ENCODE data around the gene RPTOR.

The RPTOR gene

GRCh38 chr17:80831491-80831890 lies 286.9 kb downstream of the RPTOR start:
- H3K4me3 ChIP-seq (ENCODE audit: low read depth, low read length) = no peak overlapping the region
- DNase-seq (ENCODE audit: low read depth) = no peak
- in situ Hi-C loops (cut with HindIII; ENCODE audit: low sequenced_read_pairs) = no loop called here
- no peak for TF ChIP-seq CTCF (IDR thresholded peaks at IDR 0.05; ENCODE audit: low read depth, low read length, missing control alignments)

GRCh38 chr17:80832266-80832676 lies 287.6 kb downstream of the RPTOR start:
- no peak for TF ChIP-seq CTCF (IDR thresholded peaks at IDR 0.05; ENCODE audit: low read depth, low read length, missing control alignments)
- H3K4me3 ChIP-seq (ENCODE audit: low read depth, low read length) = peak overlapping the region; percentile 38
- DNase-seq (ENCODE audit: low read depth) = no peak
- in situ Hi-C loops (cut with HindIII; ENCODE audit: low sequenced_read_pairs) = no loop called here

- H3K4me3 ChIP-seq (ENCODE audit: low read depth, low read length) = peak overlapping the region; percentile 38
- peak; percentile 97 for DNase-seq (ENCODE audit: low read depth)
- in situ Hi-C loops (cut with HindIII; ENCODE audit: low sequenced_read_pairs) = no loop called here
- no peak for TF ChIP-seq CTCF (IDR thresholded peaks at IDR 0.05; ENCODE audit: low read depth, low read length, missing control alignments)
These were observed 288.4 kb downstream of the RPTOR start for GRCh38 chr17:80832888-80833583.

DNA sequence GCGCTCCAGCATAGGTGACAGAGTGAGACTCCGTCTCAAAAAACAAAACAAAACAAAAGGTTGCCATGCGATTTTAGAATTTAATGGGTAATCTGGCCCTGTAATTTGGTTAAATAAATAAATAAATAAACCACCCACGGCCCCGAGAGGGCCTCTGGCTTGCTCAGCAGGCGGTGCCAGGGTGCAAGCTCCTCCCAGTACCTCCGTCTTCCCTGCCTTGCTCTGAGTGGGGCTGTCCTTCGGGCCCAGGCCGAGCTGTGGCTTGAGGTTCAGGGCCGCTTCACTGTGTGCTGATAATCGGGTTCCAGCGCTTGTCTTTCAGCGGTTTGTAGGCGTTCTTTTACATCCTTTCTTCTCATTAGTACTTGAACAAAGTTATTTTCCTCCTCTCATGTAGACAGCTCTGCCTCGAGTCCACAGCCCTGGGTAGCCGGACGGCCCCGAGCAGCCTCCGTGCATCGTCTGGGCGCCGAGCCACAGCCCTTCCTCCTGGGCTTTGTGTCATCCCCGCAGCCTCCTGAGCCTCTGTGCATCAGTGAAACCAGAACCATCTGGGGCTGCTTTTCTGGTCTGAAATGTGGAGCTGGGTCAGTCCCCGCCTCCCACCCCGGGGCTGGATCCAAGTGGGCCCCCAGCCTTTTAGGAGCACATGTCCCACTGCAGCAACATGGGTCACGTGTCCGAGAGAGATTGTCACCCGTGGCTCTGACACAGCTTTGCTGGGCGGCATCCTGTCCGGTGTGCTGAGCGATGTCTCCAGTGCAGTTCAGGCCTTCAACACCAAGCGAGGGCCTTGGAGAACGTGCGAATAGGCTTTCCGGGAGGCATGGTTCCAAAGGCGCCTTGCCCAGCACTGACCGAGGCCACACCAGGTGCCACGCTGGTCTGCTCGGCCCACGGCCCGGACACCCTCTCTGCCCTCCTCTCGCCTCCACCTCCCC lies 289.6 kb downstream of the RPTOR start:
- no peak for TF ChIP-seq CTCF (IDR thresholded peaks at IDR 0.05; ENCODE audit: low read depth, low read length, missing control alignments)
- no peak overlapping the region for H3K4me3 ChIP-seq (ENCODE audit: low read depth, low read length)
- in situ Hi-C loops (cut with HindIII; ENCODE audit: low sequenced_read_pairs) = no loop called here
- DNase-seq (ENCODE audit: low read depth) = no peak

- TF ChIP-seq CTCF (IDR thresholded peaks at IDR 0.05; ENCODE audit: low read depth, low read length, missing control alignments) = no peak
- in situ Hi-C loops (cut with HindIII; ENCODE audit: low sequenced_read_pairs) = no loop called here
- no peak overlapping the region for H3K4me3 ChIP-seq (ENCODE audit: low read depth, low read length)
- DNase-seq (ENCODE audit: low read depth) = no peak
These were observed 290.2 kb downstream of the RPTOR start for GRCh38 chr17:80834893-80835275.

DNA sequence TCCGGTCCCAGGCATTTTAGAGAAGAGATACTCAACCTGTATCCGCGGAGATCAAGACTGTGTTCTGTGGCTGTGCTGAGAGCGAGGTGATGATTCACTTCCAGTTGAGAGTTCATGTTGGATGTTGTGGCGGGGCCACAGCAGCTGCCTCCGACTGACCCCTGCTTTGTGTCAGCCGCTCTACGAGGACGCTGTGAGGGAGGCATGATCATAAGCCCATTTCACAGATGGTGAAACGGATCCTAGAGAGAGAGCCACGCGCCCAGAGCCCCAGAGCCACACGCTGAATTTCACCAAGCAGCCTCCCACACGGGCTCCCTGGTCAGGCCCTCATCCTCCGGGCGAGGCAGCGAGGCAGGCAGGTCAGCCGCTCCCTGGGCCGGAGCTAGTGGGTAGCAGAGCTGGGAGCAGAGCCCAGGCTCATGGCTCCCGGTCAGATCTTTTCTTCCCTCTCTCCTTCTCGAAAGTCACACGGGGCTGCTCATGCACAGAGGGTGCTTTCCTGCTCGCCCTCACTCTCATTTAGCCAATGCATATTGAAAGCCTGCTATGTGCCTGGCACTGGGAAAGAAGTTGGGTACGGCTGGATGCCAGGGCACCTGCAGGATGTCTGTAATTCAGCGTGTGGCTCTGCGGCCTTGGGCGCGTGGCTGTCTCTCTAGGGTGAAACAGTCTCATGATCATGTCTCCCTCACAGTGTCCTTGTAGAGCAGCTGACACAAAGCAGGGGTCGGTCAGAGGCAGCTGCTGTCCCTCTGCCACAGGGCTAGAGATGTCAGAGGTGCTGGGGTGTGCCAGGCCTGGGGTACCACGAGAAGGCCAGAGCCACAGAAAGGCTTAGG lies 291.4 kb downstream of the RPTOR start:
- DNase-seq (ENCODE audit: low read depth) = no peak
- no peak overlapping the region for H3K4me3 ChIP-seq (ENCODE audit: low read depth, low read length)
- in situ Hi-C loops (cut with HindIII; ENCODE audit: low sequenced_read_pairs) = no loop called here
- no peak for TF ChIP-seq CTCF (IDR thresholded peaks at IDR 0.05; ENCODE audit: low read depth, low read length, missing control alignments)
